Vagina (tissue), 2 donors: ENCODE data around the gene RHEB. TPM values are rescaled to one million over a fixed set of nuclear protein-coding genes. Genes with fewer than 3 reads are reported as not detected.

Source experiments
- DNase-seq, 2 donors: peaks; one replicate each; pipeline ENCODE4 v3.0.0-alpha.2; 2017; ENCODE audit errors: extremely low spot score in 2 of 2
- H3K27ac ChIP-seq: fragments of 200-600 bp; sonication (generic); one replicate; pipeline ENCODE4 v1.5.1; 2019
- H3K27me3 ChIP-seq: fragments of 200-600 bp; sonication (generic); one replicate; pipeline ENCODE4 v1.5.1; 2019
- H3K36me3 ChIP-seq, 2 donors: fragments of 200-600 bp; sonication (generic); one replicate each; pipeline ENCODE4 v1.5.1; 2017 to 2019
- H3K4me1 ChIP-seq: fragments of 200-600 bp; sonication (generic); one replicate; pipeline ENCODE4 v1.5.1; 2019
- H3K4me3 ChIP-seq, 2 donors: fragments of 200-600 bp; sonication (generic); 1 replicate in 1 of 2; 2 replicates in 1 of 2; pipeline ENCODE4 v1.5.1; 2016 to 2019
- H3K9me3 ChIP-seq: fragments of 200-600 bp; sonication (generic); one replicate; pipeline ENCODE4 v1.5.1; 2019
- POLR2A ChIP-seq, 2 donors: fragments of 450-650 bp; IDR thresholded peaks; one replicate each; pipeline ENCODE4 v1.6.1; 2017; ENCODE audit warnings: antibody characterized with exemption in 2 of 2, mild to moderate bottlenecking in 2 of 2, moderate library complexity in 2 of 2
- POLR2AphosphoS5 ChIP-seq, 2 donors: sonication (generic); formaldehyde crosslinking; IDR thresholded peaks; one replicate each; pipeline ENCODE4 v1.9.0; 2017; ENCODE audit warnings: antibody characterized with exemption in 2 of 2, mild to moderate bottlenecking in 2 of 2, low read depth in 1 of 2; ENCODE audit not compliant: insufficient read depth in 1 of 2
- intact Hi-C: fragments of 100-400 bp; cut with DNase I; formaldehyde crosslinking; loops from one replicate; pipeline ENCODE4 v1.15.1; 2023
- total RNA-seq: library from RNA; depleted of rRNA; stranded (reverse); fragments of >200 nt; gene quantifications from one replicate; pipeline ENCODE4 v1.2.3, GENCODE V29; 2016
- TF ChIP-seq, protein P1 (sequence below), 3 experiments: fragments of 450-650 bp in 2 of 3; fragments of 200-600 bp in 1 of 3; sonication (generic) in 1 of 3; IDR thresholded peaks; one replicate each; pipeline ENCODE4 v1.5.1; 2017 to 2019; ENCODE audit warnings: antibody characterized with exemption in 3 of 3, mild to moderate bottlenecking in 2 of 3, moderate library complexity in 2 of 3

Gene RHEB
- total RNA-seq, 1 donor from 2014 or later = 74.2 TPM

- H3K4me1 ChIP-seq = peaks cover 28% of the 10 kb centered on the region
- H3K36me3 ChIP-seq = no peaks in the 10 kb centered on the region
- H3K9me3 ChIP-seq = no peaks in the 10 kb centered on the region
- no peak overlapping the region for H3K4me3 ChIP-seq
- no peak overlapping the region for H3K27ac ChIP-seq
- DNase-seq = no peak
- intact Hi-C loops = no loop called here
- TF ChIP-seq POLR2A (IDR thresholded peaks at IDR 0.05) (no peak), POLR2AphosphoS5 (IDR thresholded peaks at IDR 0.05; ENCODE audit: insufficient read depth in 1 of 2, low read depth in 1 of 2) (no peak)
- TF ChIP-seq, protein P1, sequence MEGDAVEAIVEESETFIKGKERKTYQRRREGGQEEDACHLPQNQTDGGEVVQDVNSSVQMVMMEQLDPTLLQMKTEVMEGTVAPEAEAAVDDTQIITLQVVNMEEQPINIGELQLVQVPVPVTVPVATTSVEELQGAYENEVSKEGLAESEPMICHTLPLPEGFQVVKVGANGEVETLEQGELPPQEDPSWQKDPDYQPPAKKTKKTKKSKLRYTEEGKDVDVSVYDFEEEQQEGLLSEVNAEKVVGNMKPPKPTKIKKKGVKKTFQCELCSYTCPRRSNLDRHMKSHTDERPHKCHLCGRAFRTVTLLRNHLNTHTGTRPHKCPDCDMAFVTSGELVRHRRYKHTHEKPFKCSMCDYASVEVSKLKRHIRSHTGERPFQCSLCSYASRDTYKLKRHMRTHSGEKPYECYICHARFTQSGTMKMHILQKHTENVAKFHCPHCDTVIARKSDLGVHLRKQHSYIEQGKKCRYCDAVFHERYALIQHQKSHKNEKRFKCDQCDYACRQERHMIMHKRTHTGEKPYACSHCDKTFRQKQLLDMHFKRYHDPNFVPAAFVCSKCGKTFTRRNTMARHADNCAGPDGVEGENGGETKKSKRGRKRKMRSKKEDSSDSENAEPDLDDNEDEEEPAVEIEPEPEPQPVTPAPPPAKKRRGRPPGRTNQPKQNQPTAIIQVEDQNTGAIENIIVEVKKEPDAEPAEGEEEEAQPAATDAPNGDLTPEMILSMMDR (IDR thresholded peaks at IDR 0.05) = no peak
- no peaks in the 10 kb centered on the region for H3K27me3 ChIP-seq
Observed at GRCh38 chr7:151444632-151445031, 75.1 kb downstream of the RHEB start.

- Histone ChIP-seq H3K4me3 (no peak overlapping the region), H3K36me3 (no peaks in the 10 kb centered on the region), H3K27ac (no peak overlapping the region), H3K4me1 (peaks cover 24% of the 10 kb centered on the region), H3K27me3 (no peaks in the 10 kb centered on the region), H3K9me3 (no peaks in the 10 kb centered on the region)
- intact Hi-C loops = no loop called here
- TF ChIP-seq POLR2AphosphoS5 (IDR thresholded peaks at IDR 0.05; ENCODE audit: insufficient read depth in 1 of 2, low read depth in 1 of 2) = no peak
- TF ChIP-seq, protein P1 (IDR thresholded peaks at IDR 0.05) = no peak
- TF ChIP-seq POLR2A (IDR thresholded peaks at IDR 0.05) = no peak
- no peak for DNase-seq
Observed at GRCh38 chr7:151442776-151443496, 76.8 kb downstream of the RHEB start.

DNA sequence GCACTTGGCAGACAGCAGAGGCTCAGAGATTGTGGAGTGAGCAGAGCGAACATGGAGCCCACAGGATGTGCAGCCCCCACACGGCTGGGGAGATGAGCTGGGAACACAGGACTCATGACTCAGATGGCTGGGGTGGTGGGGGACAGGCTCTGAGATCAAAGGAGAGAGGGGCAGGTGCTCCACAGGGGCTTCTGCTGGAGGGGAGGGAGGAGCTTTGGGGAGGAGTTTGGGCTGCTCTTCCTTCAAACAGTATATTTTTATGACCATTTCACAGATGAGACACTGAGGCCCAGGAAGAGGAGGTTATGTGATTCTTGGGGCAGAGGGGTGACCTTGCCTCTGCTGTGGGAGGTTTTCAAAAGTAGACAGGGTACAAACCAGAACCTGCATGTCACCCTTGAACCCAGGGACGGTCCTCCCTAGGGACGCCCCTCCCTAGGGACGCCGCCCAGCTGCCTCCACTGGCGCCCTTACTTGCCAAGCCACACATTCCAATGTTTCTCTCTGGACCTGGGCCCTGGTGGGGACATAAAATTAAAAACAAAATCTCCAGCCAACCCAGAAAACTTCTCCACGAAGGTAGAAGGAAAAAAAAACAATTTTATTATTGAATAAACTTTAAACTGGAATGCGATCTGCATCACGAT lies 78.8 kb downstream of the RHEB start:
- no peaks in the 10 kb centered on the region for H3K36me3 ChIP-seq
- H3K27me3 ChIP-seq = no peaks in the 10 kb centered on the region
- DNase-seq = no peak
- H3K9me3 ChIP-seq = no peaks in the 10 kb centered on the region
- peak overlapping the region in 1 of 2 donors; percentile 45 for H3K4me3 ChIP-seq
- intact Hi-C loops = no loop called here
- TF ChIP-seq, protein P1 (IDR thresholded peaks at IDR 0.05) = no peak
- peak in 1 of 2 donors; percentile 48 for TF ChIP-seq POLR2AphosphoS5 (IDR thresholded peaks at IDR 0.05; ENCODE audit: insufficient read depth in 1 of 2, low read depth in 1 of 2)
- H3K27ac ChIP-seq = peak overlapping the region; percentile 88
- H3K4me1 ChIP-seq = peaks cover 43% of the 10 kb centered on the region

- no peak for TF ChIP-seq POLR2AphosphoS5 (IDR thresholded peaks at IDR 0.05; ENCODE audit: insufficient read depth in 1 of 2, low read depth in 1 of 2)
- TF ChIP-seq, protein P1 (IDR thresholded peaks at IDR 0.05) = no peak
- no peak for TF ChIP-seq POLR2A (IDR thresholded peaks at IDR 0.05)
- no peaks in the 10 kb centered on the region for H3K9me3 ChIP-seq
- H3K4me1 ChIP-seq = peaks cover 51% of the 10 kb centered on the region
- no peaks in the 10 kb centered on the region for H3K36me3 ChIP-seq
- peak within 1 kb of the TSS; percentile 20 to 45 for H3K4me3 ChIP-seq
- no peak for DNase-seq
- no peaks in the 10 kb centered on the region for H3K27me3 ChIP-seq
- intact Hi-C loops = no loop called here
- H3K27ac ChIP-seq = peak within 1 kb of the TSS; percentile 88
Observed at GRCh38 chr7:151439855-151440798, 79.6 kb downstream of the RHEB start, which contains the start of gene CRYGN. CRYGN (minus strand) TSS chr7:151440141; CDS start chr7:151439917, 224 bp downstream.
